ENCODE measurements around the gene TUBGCP2.

GRCh38 chr10:133229265-133230043, 79.2 kb downstream of the TUBGCP2 start:
- no peak for TF ChIP-seq CTCF (IDR thresholded peaks at IDR 0.05)
- no peak for TF ChIP-seq POLR2A (IDR thresholded peaks at IDR 0.05)
